22Rv1 (cell line): Measurements from ENCODE around the gene ZNF563.

Experiments
- CTCF ChIP-seq: fragments of 450-650 bp; IDR thresholded peaks from 2 replicates; pipeline ENCODE4 v1.5.1; 2017; ENCODE audit warnings: mild to moderate bottlenecking
- ZFX ChIP-seq: fragments of 450-650 bp; IDR thresholded peaks from 2 replicates; pipeline ENCODE4 v1.6.1; 2017; ENCODE audit warnings: antibody characterized with exemption, borderline replicate concordance

GRCh38 chr19:12330340-12330739 lies 3.1 kb downstream of the ZNF563 start:
- TF ChIP-seq CTCF (no peak), ZFX (no peak)
